Glutamatergic neuron (in vitro differentiated cells): ENCODE measurements around the gene PCBP4. TPM values are rescaled to one million over a fixed set of nuclear protein-coding genes. Genes with fewer than 3 reads are reported as not detected.

ENCODE experiments used
- DNase-seq: peaks from one replicate; pipeline ENCODE4 v3.0.0; 2022
- H3K27ac Mint-ChIP-seq: one replicate; pipeline ENCODE4 v1.8.0; 2020; ENCODE audit warnings: mild to moderate bottlenecking, mixed read lengths, inconsistent platforms; ENCODE audit not compliant: unreplicated experiment
- H3K27me3 Mint-ChIP-seq: one replicate; pipeline ENCODE4 v1.8.0; 2020; ENCODE audit warnings: mild to moderate bottlenecking, moderate library complexity, mixed read lengths, inconsistent platforms; ENCODE audit not compliant: unreplicated experiment
- H3K36me3 Mint-ChIP-seq: one replicate; pipeline ENCODE4 v1.8.0; 2020; ENCODE audit warnings: mild to moderate bottlenecking, mixed read lengths, inconsistent platforms; ENCODE audit not compliant: unreplicated experiment
- H3K4me1 Mint-ChIP-seq: one replicate; pipeline ENCODE4 v1.8.0; 2020; ENCODE audit warnings: mild to moderate bottlenecking, low read depth, mixed read lengths, inconsistent platforms; ENCODE audit not compliant: unreplicated experiment
- H3K4me3 Mint-ChIP-seq: one replicate; pipeline ENCODE4 v1.8.0; 2020; ENCODE audit warnings: mild to moderate bottlenecking, mixed read lengths, inconsistent platforms; ENCODE audit not compliant: unreplicated experiment
- H3K9me3 Mint-ChIP-seq: one replicate; pipeline ENCODE4 v1.8.0; 2020; ENCODE audit warnings: mild to moderate bottlenecking, moderate library complexity, mixed read lengths, inconsistent platforms; ENCODE audit not compliant: unreplicated experiment
- CTCF ChIP-seq: fragments of 200-600 bp; sonication (generic); IDR thresholded peaks from one replicate; pipeline ENCODE4 v1.5.0; 2021; ENCODE audit not compliant: partially characterized antibody, unreplicated experiment
- total RNA-seq: library from RNA; stranded (reverse); fragmentation: NEBNext Ultra II Directional; extraction: Animal tissue kit (Norgen Biotek cat#: 25700); gene quantifications from one replicate; pipeline ENCODE4 v1.2.1, GENCODE V29; 2021; ENCODE audit not compliant: unreplicated experiment

PCBP4 gene
- total RNA-seq, 1 donor from 2014 or later: 1,577 TPM

GRCh38 chr3:51986010-51986947 is 19.0 kb upstream of the PCBP4 start:
- H3K9me3 Mint-ChIP-seq: peaks cover 2% of the 10 kb centered on the region
- H3K4me3 Mint-ChIP-seq: no peak overlapping the region
- peaks cover 6% of the 10 kb centered on the region for H3K4me1 Mint-ChIP-seq
- H3K36me3 Mint-ChIP-seq: no peaks in the 10 kb centered on the region
- TF ChIP-seq CTCF: no peak
- DNase-seq: no peak
- no peak overlapping the region for H3K27ac Mint-ChIP-seq
- H3K27me3 Mint-ChIP-seq: no peaks in the 10 kb centered on the region

- DNase-seq: no peak
- no peaks in the 10 kb centered on the region for H3K27me3 Mint-ChIP-seq
- H3K27ac Mint-ChIP-seq: no peak overlapping the region
- peaks cover 2% of the 10 kb centered on the region for H3K9me3 Mint-ChIP-seq
- H3K36me3 Mint-ChIP-seq: no peaks in the 10 kb centered on the region
- no peak for TF ChIP-seq CTCF
- no peak overlapping the region for H3K4me3 Mint-ChIP-seq
- H3K4me1 Mint-ChIP-seq: peaks cover 5% of the 10 kb centered on the region
These were observed 17.8 kb upstream of the PCBP4 start for GRCh38 chr3:51985063-51985462.

- peaks cover 5% of the 10 kb centered on the region for H3K4me1 Mint-ChIP-seq
- peak overlapping the region; percentile 70 for H3K4me3 Mint-ChIP-seq
- DNase-seq: no peak
- no peaks in the 10 kb centered on the region for H3K36me3 Mint-ChIP-seq
- H3K27ac Mint-ChIP-seq: no peak overlapping the region
- H3K27me3 Mint-ChIP-seq: no peaks in the 10 kb centered on the region
- H3K9me3 Mint-ChIP-seq: peaks cover 2% of the 10 kb centered on the region
- TF ChIP-seq CTCF: no peak
These were observed 17.0 kb upstream of the PCBP4 start for GRCh38 chr3:51984269-51984647.

GRCh38 chr3:51983578-51984268 is 16.5 kb upstream of the PCBP4 start:
- Mint-ChIP-seq H3K4me3 (peak overlapping the region; percentile 82), H3K36me3 (no peaks in the 10 kb centered on the region), H3K27me3 (no peaks in the 10 kb centered on the region), H3K9me3 (no peaks in the 10 kb centered on the region), H3K4me1 (peaks cover 5% of the 10 kb centered on the region), H3K27ac (peak overlapping the region; percentile 43)
- TF ChIP-seq CTCF: no peak
- DNase-seq: no peak
